ENCODE data around the gene DRGX.
A peak's percentile ranks its signal among the peaks of the same experiment; 100 is the strongest.

DRGX gene

GRCh38 chr10:49323896-49324270, 72.0 kb downstream of the DRGX start:
- H3K36me3 ChIP-seq: no peaks in the 10 kb centered on the region
- no peak for TF ChIP-seq Cebpa-rat (IDR thresholded peaks at IDR 0.05)
- H3K4me3 ChIP-seq: no peak overlapping the region
- no peaks in the 10 kb centered on the region for H3K27me3 ChIP-seq
- H3K27ac ChIP-seq: no peak overlapping the region
- no peak overlapping the region for H3K4me2 ChIP-seq
- H4K20me1 ChIP-seq: no peaks in the 10 kb centered on the region
- H3K4me1 ChIP-seq: peaks cover 0 to 9% (median 1%) of the 10 kb centered on the region in 10 experiments; a peak in 7 of 20 replicates
- no peaks in the 10 kb centered on the region for H3K9me3 ChIP-seq (replicated peaks in 1 of 11)
- H3K9ac ChIP-seq: no peak overlapping the region

GRCh38 chr10:49323171-49323895, 72.6 kb downstream of the DRGX start:
- no peaks in the 10 kb centered on the region for H3K27me3 ChIP-seq
- no peak overlapping the region for H3K27ac ChIP-seq
- H3K4me3 ChIP-seq: no peak overlapping the region
- no peak overlapping the region for H3K4me2 ChIP-seq
- H3K9ac ChIP-seq: no peak overlapping the region
- no peaks in the 10 kb centered on the region for H3K9me3 ChIP-seq (replicated peaks in 1 of 11)
- peaks cover 0 to 14% (median 6%) of the 10 kb centered on the region in 10 experiments; a peak in 11 of 20 replicates for H3K4me1 ChIP-seq
- H3K36me3 ChIP-seq: no peaks in the 10 kb centered on the region
- TF ChIP-seq Cebpa-rat (IDR thresholded peaks at IDR 0.05): no peak
- no peaks in the 10 kb centered on the region for H4K20me1 ChIP-seq

GRCh38 chr10:49322371-49323170, 73.3 kb downstream of the DRGX start:
- Histone ChIP-seq H3K9ac (no peak overlapping the region), H3K36me3 (no peaks in the 10 kb centered on the region), H3K4me2 (no peak overlapping the region), H3K27me3 (no peaks in the 10 kb centered on the region), H3K4me1 (peaks cover 0 to 18% (median 8%) of the 10 kb centered on the region in 10 experiments; a peak in 11 of 20 replicates), H4K20me1 (no peaks in the 10 kb centered on the region), H3K4me3 (no peak overlapping the region), H3K9me3 (replicated peaks in 1 of 11) (no peaks in the 10 kb centered on the region), H3K27ac (no peak overlapping the region)
- TF ChIP-seq Cebpa-rat (IDR thresholded peaks at IDR 0.05): no peak

- H3K9ac ChIP-seq: no peak overlapping the region
- H3K27ac ChIP-seq: no peak overlapping the region
- no peak for TF ChIP-seq Cebpa-rat (IDR thresholded peaks at IDR 0.05)
- no peaks in the 10 kb centered on the region for H3K27me3 ChIP-seq
- H3K4me3 ChIP-seq: no peak overlapping the region
- H3K9me3 ChIP-seq (replicated peaks in 1 of 11): no peaks in the 10 kb centered on the region
- H3K4me1 ChIP-seq: peaks cover 0 to 18% (median 8%) of the 10 kb centered on the region in 10 experiments; a peak in 11 of 20 replicates
- H3K4me2 ChIP-seq: no peak overlapping the region
- no peaks in the 10 kb centered on the region for H3K36me3 ChIP-seq
- no peaks in the 10 kb centered on the region for H4K20me1 ChIP-seq
These were observed 74.9 kb downstream of the DRGX start for GRCh38 chr10:49321021-49321420.

- Histone ChIP-seq H3K9me3 (replicated peaks in 1 of 11) (no peaks in the 10 kb centered on the region), H4K20me1 (no peaks in the 10 kb centered on the region), H3K27me3 (no peaks in the 10 kb centered on the region), H3K27ac (no peak overlapping the region), H3K4me1 (peaks cover 0 to 17% (median 8%) of the 10 kb centered on the region in 10 experiments; a peak in 11 of 20 replicates), H3K4me3 (no peak overlapping the region), H3K9ac (no peak overlapping the region), H3K36me3 (no peaks in the 10 kb centered on the region), H3K4me2 (no peak overlapping the region; a peak in 1 of 22 replicates)
- no peak for TF ChIP-seq Cebpa-rat (IDR thresholded peaks at IDR 0.05)
These were observed 75.7 kb downstream of the DRGX start for GRCh38 chr10:49320191-49320590.

GRCh38 chr10:49319206-49319605, 76.7 kb downstream of the DRGX start:
- no peaks in the 10 kb centered on the region for H4K20me1 ChIP-seq
- peak overlapping the region in 1 of 11 experiments; percentile 1; a peak in 1 of 22 replicates for H3K4me2 ChIP-seq
- H3K27ac ChIP-seq: no peak overlapping the region
- H3K27me3 ChIP-seq: no peaks in the 10 kb centered on the region
- TF ChIP-seq Cebpa-rat (IDR thresholded peaks at IDR 0.05): no peak
- no peak overlapping the region for H3K9ac ChIP-seq
- no peaks in the 10 kb centered on the region for H3K36me3 ChIP-seq
- peaks cover 0 to 21% (median 8%) of the 10 kb centered on the region in 10 experiments; a peak in 11 of 20 replicates for H3K4me1 ChIP-seq
- no peak overlapping the region for H3K4me3 ChIP-seq
- no peaks in the 10 kb centered on the region for H3K9me3 ChIP-seq (replicated peaks in 1 of 11)

- no peak for TF ChIP-seq Cebpa-rat (IDR thresholded peaks at IDR 0.05)
- peak overlapping the region in 2 of 11 experiments; percentile 1 to 34; a peak in 3 of 22 replicates for H3K4me2 ChIP-seq
- no peaks in the 10 kb centered on the region for H3K9me3 ChIP-seq (replicated peaks in 1 of 11)
- H3K36me3 ChIP-seq: no peaks in the 10 kb centered on the region
- H3K4me1 ChIP-seq: peaks cover 1 to 26% (median 11%) of the 10 kb centered on the region in 10 experiments; a peak in 17 of 20 replicates
- H3K27ac ChIP-seq: no peak overlapping the region
- no peak overlapping the region for H3K4me3 ChIP-seq
- H4K20me1 ChIP-seq: no peaks in the 10 kb centered on the region
- H3K9ac ChIP-seq: no peak overlapping the region
- no peaks in the 10 kb centered on the region for H3K27me3 ChIP-seq
These were observed 77.1 kb downstream of the DRGX start for GRCh38 chr10:49318755-49319154.

- H3K9ac ChIP-seq: no peak overlapping the region
- H3K36me3 ChIP-seq: no peaks in the 10 kb centered on the region
- no peak for TF ChIP-seq Cebpa-rat (IDR thresholded peaks at IDR 0.05)
- H3K4me1 ChIP-seq: peaks cover 6 to 31% (median 14%) of the 10 kb centered on the region in 10 experiments; a peak in 17 of 20 replicates
- H3K27ac ChIP-seq: no peak overlapping the region
- no peaks in the 10 kb centered on the region for H4K20me1 ChIP-seq
- H3K9me3 ChIP-seq (replicated peaks in 1 of 11): no peaks in the 10 kb centered on the region
- no peaks in the 10 kb centered on the region for H3K27me3 ChIP-seq
- H3K4me3 ChIP-seq: no peak overlapping the region
- H3K4me2 ChIP-seq: peak overlapping the region in 4 of 11 experiments; percentile 22 to 34 (median 26); a peak in 4 of 22 replicates
These were observed 77.9 kb downstream of the DRGX start for GRCh38 chr10:49318028-49318427.

GRCh38 chr10:49314806-49315205, 81.1 kb downstream of the DRGX start:
- Histone ChIP-seq H3K27ac (no peak overlapping the region), H3K27me3 (no peaks in the 10 kb centered on the region), H3K4me1 (peaks cover 28 to 60% (median 36%) of the 10 kb centered on the region in 10 experiments), H3K4me2 (peak overlapping the region in 2 of 11 experiments; percentile 8 to 12; a peak in 3 of 22 replicates), H4K20me1 (peaks cover 0 to 4% (median 0%) of the 10 kb centered on the region in 11 experiments; a peak in 1 of 22 replicates), H3K36me3 (no peaks in the 10 kb centered on the region), H3K4me3 (no peak overlapping the region), H3K9me3 (replicated peaks in 1 of 11) (no peaks in the 10 kb centered on the region), H3K9ac (no peak overlapping the region)
- no peak for TF ChIP-seq Cebpa-rat (IDR thresholded peaks at IDR 0.05)
